K562 (cell line): ENCODE measurements around the gene PIWIL1. TPM values are rescaled to one million over a fixed set of nuclear protein-coding genes. Genes with fewer than 3 reads are reported as not detected.

Source experiments
- ATAC-seq: fragments of 200-7000 bp; cut with Tn5 transposase; 3 replicates; pipeline ENCODE4 v1.9.1; 2020; ENCODE audit warnings: moderate library complexity
- BruUV-seq: library from RNA; stranded (reverse); fragments of 400-500 nt; replicated peaks from 2 replicates; lab custom pipeline; 2021; lab: Mats Ljungman, UMichigan
- CTCF ChIA-PET: fragments of 300-600 bp; formaldehyde crosslinking; extraction: SDS; loops from one replicate; lab custom pipeline; 2021; ENCODE audit warnings: low intra/inter-chr PET ratio; lab: Yijun Ruan, JAX
- POLR2A ChIA-PET: fragments of 300-600, 350-650 bp; sonication (Branson Sonifier 250); formaldehyde crosslinking; extraction: SDS; loops from one replicate; lab custom pipeline; 2021; ENCODE audit warnings: antibody characterized with exemption, inconsistent platforms; lab: Yijun Ruan, JAX
- DNase-seq, 4 experiments: peaks; one replicate each; pipeline versions ENCODE4 v3.0.0 to v3.0.0-alpha.2; 2011 to 2018; ENCODE audit warnings: low spot score in 3 of 4, mixed read lengths in 3 of 4; ENCODE audit errors: extremely low read depth in 1 of 4
- FAIRE-seq: peaks from 2 replicates; lab custom pipeline; 2011; peaks lifted over from hg19 to GRCh38; lab: Jason Lieb, UNC
- H2AFZ ChIP-seq: 2 replicates; pipeline ENCODE4 v1.6.0; 2011; ENCODE audit warnings: low read depth, low read length, control low read depth, inconsistent platforms
- H3K27ac ChIP-seq: fragments of 200-600 bp; 3 replicates; pipeline ENCODE4 v1.8.0; 2011; ENCODE audit warnings: low read depth, mild to moderate bottlenecking, control low read depth, inconsistent platforms, low read length, moderate library complexity, mixed read lengths; ENCODE audit errors: extremely low read depth
- H3K27me3 ChIP-seq, 2 experiments: fragments of 300-600 bp in 1 of 2; 2 replicates in 1 of 2; 3 replicates in 1 of 2; pipeline versions ENCODE4 v1.6.0 to v1.8.0; 2011; ENCODE audit warnings: inconsistent platforms in 2 of 2, low read length in 2 of 2, mild to moderate bottlenecking in 1 of 2, mixed read lengths in 1 of 2, moderate library complexity in 1 of 2; ENCODE audit not compliant: control insufficient read depth in 2 of 2, insufficient read depth in 2 of 2
- H3K36me3 ChIP-seq: fragments of 300-600 bp; 3 replicates; pipeline ENCODE4 v1.8.0; 2011; ENCODE audit warnings: mild to moderate bottlenecking, low read length, inconsistent platforms; ENCODE audit not compliant: control insufficient read depth, insufficient read depth
- H3K4me1 ChIP-seq, 2 experiments: fragments of 200-600 bp in 1 of 2; replicated peaks in 1 of 2; 2 replicates in 1 of 2; 3 replicates in 1 of 2; pipeline versions ENCODE4 v1.5.1 to v1.8.0; 2011; ENCODE audit warnings: inconsistent platforms in 2 of 2, low read length in 2 of 2, mild to moderate bottlenecking in 1 of 2, mixed read lengths in 1 of 2, moderate library complexity in 1 of 2; ENCODE audit not compliant: control insufficient read depth in 2 of 2, insufficient read depth in 2 of 2
- H3K4me2 ChIP-seq: 2 replicates; pipeline ENCODE4 v1.6.1; 2011; ENCODE audit warnings: low read length, control low read depth, inconsistent platforms, mixed read lengths; ENCODE audit not compliant: insufficient read depth
- H3K4me3 ChIP-seq: fragments of 200-600 bp; sonication (generic), shearing (Covaris generic); 2 replicates; pipeline ENCODE4 v1.5.1; 2016; ENCODE audit warnings: control low read depth, inconsistent platforms
- H3K79me2 ChIP-seq: fragments of 200-600 bp; 3 replicates; pipeline ENCODE4 v1.8.0; 2011; ENCODE audit warnings: low read length, inconsistent platforms; ENCODE audit not compliant: control insufficient read depth, insufficient read depth
- H3K9ac ChIP-seq, 2 experiments: 2 replicates each; pipeline versions ENCODE4 v1.6.0 to v1.6.1; 2011; ENCODE audit warnings: low read depth in 2 of 2, low read length in 2 of 2, control low read depth in 1 of 2, inconsistent platforms in 1 of 2, mild to moderate bottlenecking in 1 of 2, mixed read lengths in 1 of 2; ENCODE audit not compliant: insufficient read depth in 1 of 2
- H3K9me1 ChIP-seq: one replicate; pipeline ENCODE4 v1.6.0; 2011; ENCODE audit warnings: inconsistent platforms, mild to moderate bottlenecking, low read length, moderate library complexity; ENCODE audit not compliant: control insufficient read depth, insufficient read depth
- H3K9me3 ChIP-seq: replicated peaks from 2 replicates; pipeline ENCODE4 v1.5.1; 2011; ENCODE audit warnings: low read depth, low read length, inconsistent platforms; ENCODE audit not compliant: control insufficient read depth, insufficient read depth
- H4K20me1 ChIP-seq: replicated peaks from 2 replicates; pipeline ENCODE4 v1.6.1; 2011; ENCODE audit warnings: low read length, inconsistent platforms, mixed read lengths; ENCODE audit not compliant: control insufficient read depth, insufficient read depth
- BRD9 ChIP-seq: fragments of 450-650 bp; IDR thresholded peaks from 2 replicates; pipeline ENCODE4 v1.6.1; 2018; ENCODE audit warnings: low read depth; ENCODE audit not compliant: partially characterized antibody
- CXXC5 ChIP-seq: fragments of 250-450 bp; sonication (Bioruptor Pico); IDR thresholded peaks from 2 replicates; pipeline ENCODE4 v1.8.0; 2022; ENCODE audit warnings: inconsistent platforms, mild to moderate bottlenecking, moderate library complexity
- ELF4 ChIP-seq: fragments of 450-650 bp; formaldehyde crosslinking; IDR thresholded peaks from 2 replicates; pipeline ENCODE4 v1.4.0; 2022; ENCODE audit warnings: missing genetic modification characterization
- FOXA3 ChIP-seq, 2 experiments: fragments of 450-650 bp in 1 of 2; sonication (generic) in 1 of 2; formaldehyde crosslinking; IDR thresholded peaks in 1 of 2; conservative IDR thresholded peaks in 1 of 2; 2 replicates each; pipeline versions ENCODE4 v1.4.0 to v1.8.0; 2020 to 2022; ENCODE audit warnings: mild to moderate bottlenecking in 2 of 2, missing genetic modification reagents in 1 of 2
- STAT5B ChIP-seq: fragments of 250-450 bp; sonication (Bioruptor Pico); IDR thresholded peaks from 2 replicates; pipeline ENCODE4 v1.8.0; 2021; ENCODE audit warnings: mild to moderate bottlenecking, inconsistent platforms
- WGBS: fragments of 100-300 bp; shearing (Covaris generic); methylation state at CpG from one replicate; pipeline ENCODE4 v1.1.6; 2016; ENCODE audit warnings: low coverage, mixed read lengths; ENCODE audit not compliant: insufficient coverage; ENCODE audit errors: missing lambda C conversion rate; 5-methylcytosine and 5-hydroxymethylcytosine counted together
- in situ Hi-C: fragments of 300-500 bp; cut with MboI; formaldehyde crosslinking; loops from 4 replicates; pipeline ENCODE4 v1.15.0; 2018; ENCODE audit warnings: inconsistent platforms, mixed read lengths
- intact Hi-C: fragments of 100-400 bp; cut with micrococcal nuclease; formaldehyde crosslinking; loops from 2 replicates; pipeline ENCODE4 v1.14.2; 2022
- polyA plus RNA-seq, 8 experiments: library from polyadenylated mRNA; depleted of rRNA in 4 of 8; stranded (reverse) in 5 of 8; unstranded in 3 of 8; fragments of >200 nt; fragmentation: Nextera tagmentation in 2 of 8; fragmentation: Illumina TruSeq in 1 of 8; extraction: Ambion mirVana in 2 of 8; extraction: Trizol in 1 of 8; gene quantifications; 2 replicates each; pipeline versions ENCODE4 v1.2.1 to v1.2.3, GENCODE V29; 2011 to 2014; ENCODE audit warnings: inconsistent platforms in 1 of 8, missing spikeins in 1 of 8
- total RNA-seq, 7 experiments: library from RNA; depleted of rRNA in 6 of 7; stranded (reverse); fragments of >200 nt in 6 of 7; fragmentation: Illumina TruSeq in 2 of 7; extraction: Trizol in 2 of 7; gene quantifications; 2 replicates each; pipeline versions ENCODE4 v1.2.1 to v1.2.3, GENCODE V29; 2011 to 2021; ENCODE audit warnings: low replicate concordance in 1 of 7
- TF ChIP-seq, protein P1 (sequence below): fragments of 250-450 bp; sonication (Bioruptor Pico); IDR thresholded peaks from 2 replicates; pipeline ENCODE4 v1.4.0; 2020; ENCODE audit warnings: borderline replicate concordance
- TF ChIP-seq, protein P2 (sequence below), 2 experiments: fragments of 450-650 bp in 1 of 2; sonication (generic) in 1 of 2; formaldehyde crosslinking in 1 of 2; IDR thresholded peaks in 1 of 2; conservative IDR thresholded peaks in 1 of 2; 2 replicates each; pipeline versions ENCODE4 v1.6.1 to v1.8.1; 2016 to 2023; ENCODE audit warnings: mild to moderate bottlenecking in 2 of 2, moderate library complexity in 2 of 2, inconsistent platforms in 1 of 2, missing genetic modification reagents in 1 of 2
- TF ChIP-seq, protein P3 (sequence below): fragments of 200-800 bp; sonication (Bioruptor generic); IDR thresholded peaks from 2 replicates; pipeline ENCODE4 v1.6.1; 2016; ENCODE audit warnings: missing genetic modification characterization, missing compliant biosample characterization
- TF ChIP-seq, protein P4 (sequence below): fragments of 450-650 bp; IDR thresholded peaks from 2 replicates; pipeline ENCODE4 v1.6.1; 2016
- TF ChIP-seq, protein P5 (sequence below): sonication (generic); formaldehyde crosslinking; IDR thresholded peaks from 2 replicates; pipeline ENCODE4 v1.8.1; 2023; ENCODE audit warnings: mild to moderate bottlenecking, missing genetic modification reagents

PIWIL1 gene
- total and polyA plus RNA-seq, 9 of the 15 experiments (the other 6 are each of a cell fraction or from before 2014, with no cell fraction given) = not detected

DNA sequence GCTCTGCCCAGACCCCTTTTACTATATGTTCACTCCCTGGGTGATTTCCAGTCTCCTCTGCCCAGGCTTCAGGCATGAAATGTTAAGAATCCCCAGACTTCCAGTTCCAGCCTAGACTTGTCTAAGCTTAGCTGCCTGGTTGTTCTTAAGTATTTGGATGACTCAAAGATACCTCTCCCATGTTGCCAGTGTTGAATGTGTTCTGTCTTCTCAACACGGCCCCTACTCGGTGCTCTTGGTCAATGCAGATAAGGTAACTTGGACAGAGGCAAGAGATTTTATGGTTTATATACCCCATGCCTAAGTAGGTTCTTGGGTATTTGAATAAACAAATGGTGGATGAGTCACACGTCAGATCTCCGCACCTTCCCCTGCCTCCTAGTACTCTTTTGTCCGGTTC lies 13.6 kb downstream of the PIWIL1 start:
- DNase-seq = no peak
- ATAC-seq = no peak
- CTCF ChIA-PET = no interaction called here
- Histone ChIP-seq H3K79me2 (no peaks in the 10 kb centered on the region), H3K36me3 (no peaks in the 10 kb centered on the region), H4K20me1 (no peaks in the 10 kb centered on the region), H3K9me3 (no peaks in the 10 kb centered on the region), H2AFZ (no peak overlapping the region), H3K4me2 (no peak overlapping the region), H3K9ac (no peak overlapping the region), H3K4me1 (no peaks in the 10 kb centered on the region), H3K27me3 (peaks cover 3 to 9% of the 10 kb centered on the region in 2 experiments; a peak in 4 of 5 replicates), H3K4me3 (no peak overlapping the region), H3K9me1 (no peaks in the 10 kb centered on the region), H3K27ac (no peak overlapping the region)
- intact Hi-C loops = no loop called here
- no peak for FAIRE-seq
- WGBS = 0% methylated on average over 5 of the region's 5 CpGs
- BruUV-seq = no TSS peak
- in situ Hi-C loops = no loop called here
- POLR2A ChIA-PET = interaction anchor here (0.8 kb wide), 1 partner anchor 16 kb away, joined by 3 read pairs; no protein-coding TSS in a partner anchor
- TF ChIP-seq BRD9 = no peak
- TF ChIP-seq CXXC5 (CRISPR knock-in tag) = no peak
- TF ChIP-seq ELF4 (CRISPR knock-in tag) = no peak
- TF ChIP-seq, protein P1, sequence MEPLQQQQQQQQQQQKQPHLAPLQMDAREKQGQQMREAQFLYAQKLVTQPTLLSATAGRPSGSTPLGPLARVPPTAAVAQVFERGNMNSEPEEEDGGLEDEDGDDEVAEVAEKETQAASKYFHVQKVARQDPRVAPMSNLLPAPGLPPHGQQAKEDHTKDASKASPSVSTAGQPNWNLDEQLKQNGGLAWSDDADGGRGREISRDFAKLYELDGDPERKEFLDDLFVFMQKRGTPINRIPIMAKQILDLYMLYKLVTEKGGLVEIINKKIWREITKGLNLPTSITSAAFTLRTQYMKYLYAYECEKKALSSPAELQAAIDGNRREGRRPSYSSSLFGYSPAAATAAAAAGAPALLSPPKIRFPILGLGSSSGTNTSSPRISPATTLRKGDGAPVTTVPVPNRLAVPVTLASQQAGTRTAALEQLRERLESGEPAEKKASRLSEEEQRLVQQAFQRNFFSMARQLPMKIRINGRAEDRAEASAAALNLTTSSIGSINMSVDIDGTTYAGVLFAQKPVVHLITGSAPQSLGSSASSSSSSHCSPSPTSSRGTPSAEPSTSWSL (CRISPR knock-in tag) = no peak
- TF ChIP-seq, protein P2, sequence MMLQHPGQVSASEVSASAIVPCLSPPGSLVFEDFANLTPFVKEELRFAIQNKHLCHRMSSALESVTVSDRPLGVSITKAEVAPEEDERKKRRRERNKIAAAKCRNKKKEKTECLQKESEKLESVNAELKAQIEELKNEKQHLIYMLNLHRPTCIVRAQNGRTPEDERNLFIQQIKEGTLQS (IDR thresholded peaks at IDR 0.05) = no peak
- TF ChIP-seq, protein P2 (CRISPR knock-in tag; conservative IDR thresholded peaks at IDR 0.05) = no peak
- TF ChIP-seq, protein P3, sequence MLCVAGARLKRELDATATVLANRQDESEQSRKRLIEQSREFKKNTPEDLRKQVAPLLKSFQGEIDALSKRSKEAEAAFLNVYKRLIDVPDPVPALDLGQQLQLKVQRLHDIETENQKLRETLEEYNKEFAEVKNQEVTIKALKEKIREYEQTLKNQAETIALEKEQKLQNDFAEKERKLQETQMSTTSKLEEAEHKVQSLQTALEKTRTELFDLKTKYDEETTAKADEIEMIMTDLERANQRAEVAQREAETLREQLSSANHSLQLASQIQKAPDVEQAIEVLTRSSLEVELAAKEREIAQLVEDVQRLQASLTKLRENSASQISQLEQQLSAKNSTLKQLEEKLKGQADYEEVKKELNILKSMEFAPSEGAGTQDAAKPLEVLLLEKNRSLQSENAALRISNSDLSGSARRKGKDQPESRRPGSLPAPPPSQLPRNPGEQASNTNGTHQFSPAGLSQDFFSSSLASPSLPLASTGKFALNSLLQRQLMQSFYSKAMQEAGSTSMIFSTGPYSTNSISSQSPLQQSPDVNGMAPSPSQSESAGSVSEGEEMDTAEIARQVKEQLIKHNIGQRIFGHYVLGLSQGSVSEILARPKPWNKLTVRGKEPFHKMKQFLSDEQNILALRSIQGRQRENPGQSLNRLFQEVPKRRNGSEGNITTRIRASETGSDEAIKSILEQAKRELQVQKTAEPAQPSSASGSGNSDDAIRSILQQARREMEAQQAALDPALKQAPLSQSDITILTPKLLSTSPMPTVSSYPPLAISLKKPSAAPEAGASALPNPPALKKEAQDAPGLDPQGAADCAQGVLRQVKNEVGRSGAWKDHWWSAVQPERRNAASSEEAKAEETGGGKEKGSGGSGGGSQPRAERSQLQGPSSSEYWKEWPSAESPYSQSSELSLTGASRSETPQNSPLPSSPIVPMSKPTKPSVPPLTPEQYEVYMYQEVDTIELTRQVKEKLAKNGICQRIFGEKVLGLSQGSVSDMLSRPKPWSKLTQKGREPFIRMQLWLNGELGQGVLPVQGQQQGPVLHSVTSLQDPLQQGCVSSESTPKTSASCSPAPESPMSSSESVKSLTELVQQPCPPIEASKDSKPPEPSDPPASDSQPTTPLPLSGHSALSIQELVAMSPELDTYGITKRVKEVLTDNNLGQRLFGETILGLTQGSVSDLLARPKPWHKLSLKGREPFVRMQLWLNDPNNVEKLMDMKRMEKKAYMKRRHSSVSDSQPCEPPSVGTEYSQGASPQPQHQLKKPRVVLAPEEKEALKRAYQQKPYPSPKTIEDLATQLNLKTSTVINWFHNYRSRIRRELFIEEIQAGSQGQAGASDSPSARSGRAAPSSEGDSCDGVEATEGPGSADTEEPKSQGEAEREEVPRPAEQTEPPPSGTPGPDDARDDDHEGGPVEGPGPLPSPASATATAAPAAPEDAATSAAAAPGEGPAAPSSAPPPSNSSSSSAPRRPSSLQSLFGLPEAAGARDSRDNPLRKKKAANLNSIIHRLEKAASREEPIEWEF (CRISPR knock-in tag) = no peak
- TF ChIP-seq, protein P4, sequence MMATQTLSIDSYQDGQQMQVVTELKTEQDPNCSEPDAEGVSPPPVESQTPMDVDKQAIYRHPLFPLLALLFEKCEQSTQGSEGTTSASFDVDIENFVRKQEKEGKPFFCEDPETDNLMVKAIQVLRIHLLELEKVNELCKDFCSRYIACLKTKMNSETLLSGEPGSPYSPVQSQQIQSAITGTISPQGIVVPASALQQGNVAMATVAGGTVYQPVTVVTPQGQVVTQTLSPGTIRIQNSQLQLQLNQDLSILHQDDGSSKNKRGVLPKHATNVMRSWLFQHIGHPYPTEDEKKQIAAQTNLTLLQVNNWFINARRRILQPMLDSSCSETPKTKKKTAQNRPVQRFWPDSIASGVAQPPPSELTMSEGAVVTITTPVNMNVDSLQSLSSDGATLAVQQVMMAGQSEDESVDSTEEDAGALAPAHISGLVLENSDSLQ = no peak
- no peak for TF ChIP-seq FOXA3 (CRISPR knock-in tag; conservative IDR thresholded peaks at IDR 0.05 in 1 of 2, IDR thresholded peaks at IDR 0.05 in 1 of 2)
- TF ChIP-seq, protein P5, sequence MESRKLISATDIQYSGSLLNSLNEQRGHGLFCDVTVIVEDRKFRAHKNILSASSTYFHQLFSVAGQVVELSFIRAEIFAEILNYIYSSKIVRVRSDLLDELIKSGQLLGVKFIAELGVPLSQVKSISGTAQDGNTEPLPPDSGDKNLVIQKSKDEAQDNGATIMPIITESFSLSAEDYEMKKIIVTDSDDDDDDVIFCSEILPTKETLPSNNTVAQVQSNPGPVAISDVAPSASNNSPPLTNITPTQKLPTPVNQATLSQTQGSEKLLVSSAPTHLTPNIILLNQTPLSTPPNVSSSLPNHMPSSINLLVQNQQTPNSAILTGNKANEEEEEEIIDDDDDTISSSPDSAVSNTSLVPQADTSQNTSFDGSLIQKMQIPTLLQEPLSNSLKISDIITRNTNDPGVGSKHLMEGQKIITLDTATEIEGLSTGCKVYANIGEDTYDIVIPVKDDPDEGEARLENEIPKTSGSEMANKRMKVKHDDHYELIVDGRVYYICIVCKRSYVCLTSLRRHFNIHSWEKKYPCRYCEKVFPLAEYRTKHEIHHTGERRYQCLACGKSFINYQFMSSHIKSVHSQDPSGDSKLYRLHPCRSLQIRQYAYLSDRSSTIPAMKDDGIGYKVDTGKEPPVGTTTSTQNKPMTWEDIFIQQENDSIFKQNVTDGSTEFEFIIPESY (CRISPR knock-in tag) = no peak
- no peak for TF ChIP-seq STAT5B
